NCI-H2081 (cell line): ENCODE results near the gene CACNA1H.
"Not testable (repeated sequence)": the region's sequence is repeated elsewhere in the genome, so short reads cannot be mapped to it uniquely, and the experiment has no call there.

Experiments used
- DNase-seq, 2 experiments: peaks; one replicate each; lab custom pipeline; 2025; lab: John Stamatoyannopoulos, UW

CACNA1H gene

GRCh38 chr16:1255276-1256122 is 102.6 kb downstream of the CACNA1H start, which contains the start of gene TPSD1:
Gene TPSD1 (plus strand): TSS chr16:1256069. CDS start chr16:1256281, 212 bp downstream.
- DNase-seq, result not testable (repeated sequence)

- not testable (repeated sequence) for DNase-seq
Measured at GRCh38 chr16:1256296-1256873, 103.5 kb downstream of the CACNA1H start.

- no peak for DNase-seq
Measured at GRCh38 chr16:1256874-1257322, 104.0 kb downstream of the CACNA1H start.

GRCh38 chr16:1257561-1258224 is 104.8 kb downstream of the CACNA1H start:
- no peak for DNase-seq

- no peak for DNase-seq
Measured at GRCh38 chr16:1258225-1258600, 105.3 kb downstream of the CACNA1H start.

GRCh38 chr16:1258906-1259759 is 106.2 kb downstream of the CACNA1H start:
- no peak for DNase-seq

GRCh38 chr16:1259760-1260068 is 106.8 kb downstream of the CACNA1H start:
- DNase-seq, result no peak

- no peak for DNase-seq
Measured at GRCh38 chr16:1260101-1260680, 107.3 kb downstream of the CACNA1H start.

- DNase-seq, result peak in 1 of 2 experiments; percentile 42
Measured at GRCh38 chr16:1261131-1261892, 108.4 kb downstream of the CACNA1H start.

- no peak for DNase-seq
Measured at GRCh38 chr16:1262210-1262845, 109.4 kb downstream of the CACNA1H start.

GRCh38 chr16:1262846-1263221 is 109.9 kb downstream of the CACNA1H start:
- DNase-seq, result no peak

GRCh38 chr16:1263591-1264344 is 110.9 kb downstream of the CACNA1H start:
- DNase-seq, result no peak

GRCh38 chr16:1264345-1265089 is 111.6 kb downstream of the CACNA1H start:
- DNase-seq, result no peak

GRCh38 chr16:1265090-1265630 is 112.3 kb downstream of the CACNA1H start:
- DNase-seq, result no peak

GRCh38 chr16:1265826-1266225 is 112.9 kb downstream of the CACNA1H start:
- DNase-seq, result no peak

- not testable (repeated sequence) for DNase-seq
Measured at GRCh38 chr16:1269418-1269817, 116.5 kb downstream of the CACNA1H start.

GRCh38 chr16:1271380-1271723 is 118.4 kb downstream of the CACNA1H start:
- DNase-seq, result no peak
